HG03095 (cell line): ENCODE data around the gene SPNS2.

Experiments used
- ATAC-seq: cut with Tn5 transposase; IDR thresholded peaks from one replicate; pipeline ENCODE4 v1.9.1; 2021; ENCODE audit warnings: moderate library complexity; ENCODE audit not compliant: unreplicated experiment

Gene SPNS2

DNA sequence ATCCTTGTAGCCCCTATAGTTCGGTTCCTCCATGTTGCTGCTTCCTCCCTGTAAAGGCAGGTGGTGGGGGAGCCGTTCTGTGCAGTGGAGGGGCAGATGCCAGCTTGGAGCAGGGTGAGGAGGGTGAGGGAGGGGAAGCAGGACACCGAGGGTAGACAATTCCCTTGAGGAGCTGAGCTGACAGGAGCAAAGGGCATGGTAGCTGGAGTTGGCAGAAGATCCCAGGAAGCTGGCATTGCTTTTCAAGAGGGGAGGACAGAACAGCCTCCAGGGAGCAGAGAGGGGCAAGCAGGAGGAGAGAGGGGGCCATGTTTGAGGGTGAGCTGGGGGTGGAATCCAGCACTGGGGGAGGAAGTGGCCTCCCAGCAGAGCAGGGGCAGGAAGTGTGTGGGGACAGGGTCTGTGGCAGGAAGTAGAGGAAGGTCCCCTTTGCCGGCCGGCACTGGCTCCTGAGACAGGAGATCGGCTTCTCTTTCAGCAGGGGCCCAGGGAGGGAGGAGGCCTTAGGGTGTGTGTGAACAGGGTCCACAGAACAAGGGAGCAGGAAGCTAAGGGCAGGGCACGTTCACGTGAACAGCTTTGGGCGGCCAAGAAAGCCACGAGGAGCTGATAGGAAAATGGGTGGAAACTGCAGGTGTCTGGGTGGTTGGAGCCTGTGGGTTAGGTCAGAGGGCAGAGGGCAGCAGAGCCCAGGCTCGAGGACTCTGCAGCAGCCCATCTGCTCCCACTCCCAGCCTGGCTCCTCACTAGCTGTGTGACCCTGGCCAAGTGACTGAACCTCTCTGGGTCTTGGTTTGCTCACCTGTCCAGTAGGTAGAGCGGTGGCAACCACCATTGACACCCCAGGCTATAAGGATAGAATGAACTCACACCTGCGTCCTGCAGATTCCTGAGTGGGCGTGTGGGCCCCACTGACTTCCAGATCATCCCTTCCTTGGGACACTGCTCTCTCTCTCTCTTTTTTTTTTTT, 17.5 kb upstream of the SPNS2 start:
- no peak for ATAC-seq

DNA sequence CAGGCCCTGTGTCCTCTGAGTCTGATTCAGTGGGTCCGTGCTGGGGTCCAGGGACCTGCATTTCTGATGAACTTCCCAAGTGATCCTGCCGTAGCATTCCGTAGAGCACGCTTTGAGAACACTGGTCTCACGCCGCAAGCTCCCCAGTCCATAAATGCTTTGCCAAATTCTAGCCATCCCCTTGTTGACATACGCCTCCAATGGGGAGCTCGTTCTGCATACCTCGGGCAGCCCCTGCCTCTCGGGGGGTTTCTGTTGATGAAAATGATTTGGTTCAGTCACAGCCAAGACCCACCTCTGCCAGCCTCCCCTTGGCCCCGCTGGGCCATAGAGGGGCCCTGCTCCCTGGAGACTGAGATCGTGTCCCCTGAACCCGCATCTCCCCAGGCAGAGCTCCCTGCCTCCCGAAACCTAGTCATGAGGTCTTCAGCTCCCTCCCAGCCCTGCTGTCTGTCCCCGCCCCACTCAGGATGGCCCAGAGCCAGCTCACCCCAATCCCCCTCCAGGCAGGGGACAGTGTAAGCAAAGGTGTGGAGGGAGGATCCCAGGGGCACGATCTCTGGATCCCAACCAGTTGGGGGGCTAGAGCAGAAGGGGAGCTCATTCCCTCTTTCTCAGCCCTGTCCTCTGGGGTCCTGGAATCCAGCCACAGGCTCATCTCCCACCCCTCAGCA, 16.2 kb upstream of the SPNS2 start:
- ATAC-seq, result no peak

DNA sequence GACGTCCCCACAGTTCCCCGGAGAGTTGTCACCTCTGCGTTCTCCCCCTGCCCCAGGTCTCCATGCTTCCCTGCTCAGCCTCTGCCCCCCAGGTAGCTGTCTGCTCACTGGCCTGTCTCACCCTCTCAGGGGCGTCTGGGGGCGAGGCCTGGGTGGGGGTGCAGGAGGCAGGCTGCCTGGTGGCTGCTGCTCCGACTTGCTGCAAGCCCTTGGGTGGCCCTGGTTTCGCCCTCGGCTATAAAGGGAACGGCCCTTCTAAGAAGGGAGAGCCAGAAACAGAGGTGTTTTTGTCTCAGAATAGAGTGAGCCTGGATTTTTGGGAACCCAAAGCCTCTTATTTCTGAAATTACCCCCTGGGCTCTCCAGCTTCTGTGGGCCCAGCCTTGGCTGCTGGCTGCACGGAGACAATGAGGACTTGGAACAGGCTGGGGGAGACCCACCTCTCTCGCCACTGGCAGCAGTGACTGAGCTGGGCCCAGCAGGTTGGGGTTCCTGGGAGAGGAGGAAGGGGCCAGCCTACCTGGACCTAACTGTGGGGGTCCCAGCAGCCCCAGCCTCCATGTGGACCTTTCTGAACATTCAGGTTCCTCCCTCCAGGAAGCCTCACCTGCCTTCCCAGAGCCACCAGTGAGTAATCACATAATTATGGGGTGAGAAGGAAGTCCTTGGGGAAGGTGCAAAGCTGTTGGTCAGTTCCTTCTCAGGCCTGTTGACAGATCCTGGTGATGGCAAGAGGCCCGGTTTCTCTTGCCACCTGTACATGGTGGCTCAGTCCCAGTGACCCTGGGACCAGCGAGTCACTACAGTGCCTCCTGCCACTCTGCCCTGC, 15.5 kb upstream of the SPNS2 start:
- ATAC-seq, result no peak

DNA sequence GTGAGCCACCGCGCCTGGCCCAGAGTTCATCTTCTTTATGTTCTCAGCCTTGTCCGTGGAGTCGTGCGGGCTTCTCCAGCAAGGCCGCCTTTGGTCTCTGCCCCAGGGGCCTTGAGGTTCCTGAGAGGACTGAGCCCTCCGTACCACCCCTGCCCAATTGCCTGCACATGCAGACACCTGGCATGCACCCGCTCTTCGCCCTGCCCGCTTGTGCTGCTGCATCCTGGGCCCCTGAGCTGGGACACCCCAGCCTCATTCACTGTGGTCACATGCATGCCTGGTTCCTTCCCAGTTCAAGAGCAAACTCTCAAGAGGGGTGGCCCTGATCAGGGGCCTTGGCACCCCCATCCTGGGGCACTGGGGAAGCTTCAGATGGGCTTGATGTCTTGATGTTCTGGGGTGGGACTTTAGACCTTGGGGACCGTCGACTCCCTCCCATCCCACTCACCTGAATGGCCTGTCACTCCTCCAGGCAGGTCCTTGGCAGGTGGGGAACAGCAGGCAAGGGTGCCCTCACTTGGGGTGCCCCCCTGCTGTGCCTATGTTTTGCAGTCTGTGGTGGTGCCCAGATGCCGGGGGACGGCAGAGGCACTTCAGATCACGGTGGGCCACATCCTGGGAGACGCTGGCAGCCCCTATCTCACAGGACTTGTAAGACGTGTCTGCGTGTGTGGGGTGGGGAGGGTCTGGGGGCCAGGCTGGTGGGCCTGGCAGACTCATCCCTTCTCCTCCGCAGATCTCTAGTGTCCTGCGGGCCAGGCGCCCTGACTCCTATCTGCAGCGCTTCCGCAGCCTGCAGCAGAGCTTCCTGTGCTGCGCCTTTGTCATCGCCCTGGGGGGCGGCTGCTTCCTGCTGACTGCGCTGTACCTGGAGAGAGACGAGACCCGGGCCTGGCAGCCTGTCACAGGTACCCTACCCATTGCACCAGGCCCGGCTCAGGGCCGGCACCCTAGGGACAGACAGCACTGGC, 12.7 kb upstream of the SPNS2 start:
- no peak for ATAC-seq

DNA sequence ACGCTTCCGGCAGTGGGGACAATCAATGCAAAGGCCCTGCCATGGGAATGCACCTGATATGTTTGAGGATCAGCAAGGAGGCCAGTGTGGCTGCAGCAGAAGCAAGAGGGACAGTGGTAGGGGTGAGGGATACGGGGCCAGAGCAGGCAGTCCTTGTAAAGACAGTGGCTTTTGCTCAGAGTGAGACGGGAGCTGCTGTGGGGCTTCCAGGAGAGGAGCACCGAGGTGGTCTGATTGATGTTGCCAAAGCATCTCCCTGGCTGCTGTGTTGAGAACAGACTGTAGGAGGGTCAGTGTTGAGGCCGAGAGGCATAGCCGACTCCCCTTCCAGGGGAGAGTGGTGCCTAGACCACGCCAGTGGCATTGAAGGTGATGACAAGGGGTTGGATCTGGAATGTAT, 11.4 kb upstream of the SPNS2 start:
- no peak for ATAC-seq

DNA sequence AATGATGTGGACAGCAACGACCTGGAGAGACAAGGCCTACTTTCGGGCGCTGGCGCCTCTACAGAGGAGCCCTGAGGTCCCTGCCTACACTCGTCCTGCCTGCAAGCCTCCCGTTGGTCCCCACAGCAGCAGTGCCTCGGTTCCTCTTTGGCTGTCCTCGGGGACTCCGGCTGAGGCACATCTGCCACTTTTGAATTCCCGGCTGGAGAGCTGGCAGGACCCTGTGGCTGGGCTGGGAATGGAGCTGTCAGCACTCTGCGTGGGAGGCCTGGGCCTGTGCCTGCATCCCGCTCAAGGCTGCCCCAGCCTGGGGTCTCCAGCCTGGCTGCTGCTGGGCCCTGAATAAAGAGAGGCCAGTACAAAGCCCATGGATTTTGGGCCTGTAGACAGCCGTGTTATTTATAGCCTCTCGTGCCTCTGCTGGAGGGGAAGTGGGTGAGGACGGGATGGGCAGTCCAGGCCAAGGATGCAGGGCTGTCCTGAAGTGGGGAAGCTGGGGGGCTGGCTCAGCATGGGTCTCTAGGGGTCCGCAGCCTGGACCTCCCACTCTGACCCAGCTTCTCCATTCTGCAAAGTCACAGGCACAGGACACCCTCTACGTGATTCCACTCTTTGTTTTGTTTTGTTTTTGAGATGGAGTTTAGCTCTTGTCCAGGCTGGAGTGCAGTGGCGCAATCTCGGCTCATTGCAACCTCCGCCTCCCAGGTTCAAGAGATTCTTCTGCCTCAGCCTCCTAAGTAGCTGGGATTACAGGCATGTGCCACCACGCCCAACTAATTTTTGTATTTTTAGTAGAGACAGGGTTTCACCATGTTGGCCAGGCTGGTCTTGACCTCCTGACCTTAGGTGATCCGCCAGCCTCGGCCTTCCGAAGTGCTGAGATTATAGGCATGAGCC, 10.6 kb upstream of the SPNS2 start:
- no peak for ATAC-seq

DNA sequence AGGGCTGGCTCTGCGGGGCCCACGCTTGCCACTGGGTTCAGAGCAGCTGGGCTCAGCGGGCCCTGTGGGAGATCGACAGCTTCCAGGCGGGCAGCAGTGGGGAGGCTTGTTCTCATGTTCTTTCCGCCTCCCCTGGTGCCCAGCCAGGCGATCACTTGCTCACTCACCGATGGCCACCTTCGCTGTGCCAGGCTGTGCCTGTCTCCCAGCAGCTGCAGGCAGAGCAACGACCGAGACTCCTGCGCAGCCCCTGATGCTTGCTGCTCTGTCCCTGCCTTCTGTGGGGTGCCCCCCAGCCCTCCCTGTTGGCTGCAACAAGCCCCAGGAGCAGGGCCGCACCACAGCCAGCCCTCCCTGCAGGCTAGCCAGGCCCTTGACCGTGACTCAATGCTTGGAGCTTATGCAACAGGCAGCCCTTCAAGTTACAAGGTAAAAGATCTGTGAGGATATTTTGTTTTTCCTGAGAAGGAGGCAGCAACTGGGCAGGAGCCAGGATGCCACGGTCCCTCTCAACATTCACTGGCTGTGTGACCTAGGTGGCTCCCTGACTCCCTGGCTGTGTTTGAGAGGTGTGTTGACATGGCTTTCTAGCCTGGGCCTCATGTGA, 9.6 kb upstream of the SPNS2 start:
- no peak for ATAC-seq

DNA sequence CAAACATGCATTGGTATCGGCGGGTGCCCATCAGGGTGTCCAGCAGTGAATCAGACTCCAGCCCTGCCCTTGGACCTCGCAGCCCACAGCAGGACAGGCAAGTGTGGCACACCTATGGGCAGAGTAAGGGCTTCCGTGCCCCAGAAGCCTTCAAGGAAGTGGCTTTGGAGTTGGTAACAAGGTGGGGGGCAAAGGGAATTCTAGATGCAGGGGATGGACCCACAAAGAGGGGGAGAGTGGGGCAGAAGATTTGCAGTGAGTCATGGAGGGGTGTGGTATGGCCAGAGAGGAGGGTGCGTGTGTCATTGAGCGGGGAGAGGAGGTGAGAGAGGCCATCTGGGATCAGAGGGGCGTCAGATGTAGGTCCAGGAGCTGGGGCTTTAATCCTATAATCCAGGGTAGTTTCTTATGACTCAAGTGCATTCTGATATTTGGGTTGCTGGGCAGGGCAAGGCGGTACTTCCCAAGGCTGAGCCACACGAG, 8.5 kb upstream of the SPNS2 start:
- ATAC-seq, result no peak

DNA sequence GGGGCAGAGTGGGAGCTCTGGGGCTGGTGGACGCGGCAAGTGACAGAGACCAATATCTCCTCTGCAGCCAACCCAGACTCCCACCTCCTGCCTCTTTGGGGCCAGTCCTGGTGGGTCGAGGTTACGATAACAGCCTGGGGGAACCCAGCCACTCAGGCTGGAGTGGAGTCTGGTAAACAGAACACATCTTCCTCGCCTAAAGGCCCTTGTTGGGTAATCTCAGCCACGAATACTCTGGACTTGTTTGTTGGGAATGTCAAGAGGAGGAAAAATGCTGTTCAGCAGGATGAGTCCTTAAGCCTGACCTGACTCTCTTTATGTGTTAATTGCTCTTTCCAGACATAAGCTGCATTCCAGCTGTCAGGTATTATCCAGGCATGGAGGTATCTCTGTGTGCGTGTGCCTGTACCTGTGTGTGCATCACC, 8.0 kb upstream of the SPNS2 start:
- ATAC-seq, result no peak

DNA sequence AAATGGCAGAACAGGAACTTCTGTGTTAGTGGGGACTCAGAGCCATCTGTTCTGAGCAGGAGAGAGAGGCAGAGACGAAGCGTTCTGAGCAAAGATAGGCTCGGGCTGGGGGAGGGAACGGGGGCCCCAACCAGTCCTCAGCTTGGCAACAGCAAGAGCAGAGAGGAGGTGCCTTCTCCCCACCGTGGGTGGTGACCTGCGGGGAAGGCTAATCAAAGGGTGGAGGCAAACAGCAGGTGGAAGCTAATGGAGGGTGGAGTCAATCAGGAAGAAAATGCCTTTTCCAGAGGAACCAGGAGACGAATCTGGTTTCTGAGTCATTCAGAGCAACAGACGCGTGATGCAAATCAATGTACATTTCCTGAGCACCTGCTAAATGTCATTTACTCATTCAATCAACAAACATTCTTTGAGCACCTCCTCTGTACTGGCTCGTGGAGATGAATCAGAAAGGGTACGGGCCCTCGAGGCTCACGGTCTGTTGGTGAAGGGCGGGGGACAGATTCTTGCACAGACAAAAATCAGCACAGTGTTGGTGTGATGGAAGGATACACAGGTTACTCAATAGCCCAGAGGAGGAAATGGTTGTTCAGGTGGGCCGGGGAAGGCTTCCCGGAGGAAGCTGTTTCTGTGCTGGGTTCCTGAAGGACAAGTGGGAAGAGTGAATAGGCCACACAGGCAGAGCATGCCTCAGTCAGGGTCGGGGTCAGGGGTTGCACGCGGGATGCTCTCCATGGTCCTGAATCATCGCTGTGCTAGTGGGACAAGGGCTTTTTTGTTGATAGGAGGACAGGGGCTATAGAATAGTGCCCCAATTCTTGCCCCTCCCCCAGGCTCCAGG, 5.7 kb upstream of the SPNS2 start:
- no peak for ATAC-seq

DNA sequence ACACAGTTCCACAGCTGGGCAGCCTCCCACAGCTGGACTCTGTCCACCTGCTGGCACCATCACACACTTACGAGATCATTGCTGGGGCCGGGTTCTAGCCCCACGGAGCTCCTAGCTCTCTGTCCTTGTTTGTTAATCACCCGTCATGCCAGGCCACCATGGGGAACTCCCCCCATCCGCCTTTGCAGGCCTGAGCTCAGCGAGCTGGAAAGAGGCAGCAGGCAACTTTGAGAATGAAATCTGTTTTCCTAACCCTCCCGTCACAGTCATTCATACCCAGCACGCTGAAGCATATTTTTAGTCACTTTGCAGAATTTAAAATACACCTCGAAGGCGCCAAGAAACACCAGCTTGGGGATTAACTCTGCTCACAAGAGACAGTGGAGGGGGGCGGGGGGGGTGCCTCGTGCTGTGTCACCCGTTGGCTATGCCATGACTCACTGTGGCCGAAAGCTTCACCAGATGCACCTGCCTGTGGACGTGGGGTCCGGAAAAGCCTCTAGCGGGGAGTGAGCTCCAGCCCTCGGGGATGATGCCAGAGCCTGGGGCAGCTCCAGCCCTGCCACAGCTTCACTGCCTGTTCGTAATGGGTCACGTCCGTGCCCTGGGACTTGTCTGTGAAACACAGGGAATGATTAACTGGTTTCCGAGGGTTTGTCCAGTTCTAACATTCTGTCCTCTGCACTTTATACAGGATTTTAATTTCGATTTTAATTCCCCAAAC, 1.4 kb upstream of the SPNS2 start:
- no peak for ATAC-seq

DNA sequence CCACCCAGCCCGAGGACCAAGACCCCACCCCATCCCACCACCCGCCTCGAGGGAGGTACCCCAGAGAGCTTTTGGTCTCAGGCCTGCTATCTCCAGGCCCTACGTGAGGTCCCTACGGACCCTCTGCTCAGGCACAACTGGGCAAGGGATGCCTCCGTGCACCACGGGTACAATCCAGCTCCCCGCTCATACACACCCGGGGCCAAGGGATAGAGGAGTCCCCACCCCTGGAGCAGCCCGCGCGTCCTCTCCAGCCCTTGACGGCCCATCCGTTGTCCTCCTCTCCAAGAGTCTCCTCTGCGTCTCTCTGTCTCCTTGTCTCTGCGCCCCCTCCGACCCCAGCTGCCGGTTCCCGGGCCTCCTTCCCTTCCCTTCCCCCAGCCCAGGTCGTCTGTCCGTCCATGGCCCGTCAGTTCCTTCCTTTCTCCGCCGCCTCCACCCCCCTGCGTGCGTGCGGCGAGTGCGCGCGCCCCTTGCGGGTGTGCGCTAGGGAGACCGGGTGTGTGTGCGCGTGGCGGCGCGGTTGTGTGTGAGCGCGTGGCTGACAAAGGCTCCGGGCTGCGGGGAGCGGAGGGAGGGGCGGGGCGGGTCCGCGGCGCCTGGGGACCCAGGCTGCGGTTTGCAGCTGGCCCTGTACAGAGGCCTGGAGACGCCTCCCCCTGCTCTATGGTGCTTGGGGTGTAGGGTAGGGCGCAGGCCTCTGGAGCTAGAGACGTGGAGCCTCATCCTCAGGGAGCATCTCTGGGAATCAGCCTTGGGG, 930 bp downstream of the SPNS2 start:
- no peak for ATAC-seq

DNA sequence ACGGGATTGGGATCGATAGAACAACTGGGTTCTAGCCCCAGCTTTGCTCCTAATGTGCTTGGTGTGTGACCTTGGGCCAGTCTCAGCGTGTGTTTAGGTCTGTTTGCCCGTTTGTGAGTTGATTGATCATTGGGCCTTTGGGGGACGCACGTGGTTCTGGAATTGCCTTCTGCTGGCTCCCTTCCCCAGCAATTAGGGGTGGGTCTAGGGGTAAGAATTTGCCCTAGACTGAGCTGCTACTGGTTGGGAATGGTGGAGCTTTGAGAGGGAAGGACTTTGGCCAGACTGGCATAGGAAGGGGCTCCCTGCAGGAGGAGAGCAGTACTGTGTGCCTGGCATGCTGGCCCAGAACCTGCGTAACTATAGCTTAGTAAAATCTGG, 1.5 kb downstream of the SPNS2 start:
- no peak for ATAC-seq

DNA sequence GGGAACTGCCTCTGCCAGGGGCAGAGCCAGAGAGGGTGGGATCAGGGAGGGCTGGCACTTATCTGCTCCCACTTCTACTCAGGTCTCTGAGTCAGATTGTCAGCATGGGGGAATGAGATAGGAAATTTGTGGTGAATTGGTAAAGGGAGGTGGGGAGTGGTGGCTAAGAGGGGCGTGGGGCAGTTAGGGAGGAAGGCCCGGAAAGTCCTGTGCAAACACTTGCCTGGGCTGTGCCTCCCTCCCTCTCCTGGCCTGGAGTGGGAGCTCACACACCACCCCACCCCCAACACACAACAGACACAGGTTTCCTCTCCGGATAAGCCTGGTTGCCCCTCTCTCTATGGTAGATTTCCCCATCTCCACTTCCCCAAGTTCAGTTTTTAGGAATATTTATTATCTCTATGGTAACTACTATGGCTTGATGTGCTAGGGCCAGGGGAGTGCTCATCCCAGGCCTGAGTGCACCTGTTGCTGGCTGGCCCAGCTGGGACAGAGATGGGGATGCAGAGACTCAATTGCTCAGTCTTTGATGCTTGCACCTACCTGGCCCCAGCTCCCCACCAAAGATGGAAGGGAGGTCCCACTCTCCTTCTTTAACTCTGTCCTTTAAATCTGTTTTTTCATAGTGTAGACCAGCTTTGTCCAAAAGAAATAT, 2.7 kb downstream of the SPNS2 start:
- no peak for ATAC-seq

DNA sequence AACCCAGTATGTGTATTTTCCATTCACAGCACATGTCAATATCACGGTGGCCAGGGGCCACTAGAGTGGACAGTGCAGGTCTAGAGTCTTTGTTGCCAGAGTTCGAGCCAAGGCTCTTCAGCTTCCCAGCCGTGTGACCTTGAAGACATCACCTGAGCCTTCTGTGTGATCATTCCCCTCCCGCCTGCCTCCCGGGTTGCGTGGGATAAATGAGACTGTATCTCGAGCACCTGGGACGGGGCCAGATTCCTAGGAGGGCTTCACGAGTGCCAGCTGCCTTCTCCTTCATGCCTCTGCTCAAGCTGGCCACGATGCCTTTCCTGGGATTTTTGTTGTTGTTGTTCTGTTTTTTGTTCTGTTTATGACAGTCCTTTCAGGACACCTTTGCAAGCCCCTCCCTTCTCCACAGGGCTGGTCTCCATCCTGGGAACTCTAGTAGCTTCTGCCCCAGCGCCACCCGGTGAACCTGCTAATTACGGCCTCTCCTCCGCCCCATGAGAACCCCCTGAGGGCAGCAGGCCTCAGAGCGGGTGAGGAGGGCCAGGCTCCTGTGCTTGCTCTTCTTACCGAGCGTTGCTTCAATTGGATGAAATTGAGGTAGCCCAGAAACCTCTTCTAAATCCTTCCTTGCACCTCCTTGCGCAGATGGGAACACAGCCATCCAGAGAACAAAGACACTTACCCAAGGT, 3.9 kb downstream of the SPNS2 start:
- ATAC-seq, result no peak
